Left lung (tissue), 10 donors: ENCODE results near the gene FOXA1. TPM values are rescaled to one million over a fixed set of nuclear protein-coding genes. Genes with fewer than 3 reads are reported as not detected.

Experiments used
- ATAC-seq: fragments of 200-7000 bp; cut with Tn5 transposase; one replicate; pipeline ENCODE4 v1.9.1; 2020; ENCODE audit warnings: moderate library complexity
- DNase-seq, 4 donors: peaks; one replicate each; pipeline ENCODE4 v3.0.0-alpha.2; 2013 to 2020
- H3K27ac ChIP-seq, 2 donors: fragments of 200-600 bp; sonication (generic) in 1 of 2; one replicate each; pipeline versions ENCODE4 v1.5.0 to v1.8.0; 2020 to 2021
- H3K27me3 ChIP-seq, 2 donors: fragments of 200-600 bp; sonication (generic) in 1 of 2; one replicate each; pipeline versions ENCODE4 v1.5.0 to v1.8.0; 2020 to 2021
- H3K36me3 ChIP-seq, 2 donors: fragments of 200-600 bp; sonication (generic) in 1 of 2; one replicate each; pipeline versions ENCODE4 v1.5.0 to v1.8.0; 2020 to 2021
- H3K4me1 ChIP-seq, 2 donors: fragments of 200-600 bp; one replicate each; pipeline ENCODE4 v1.8.0; 2021
- H3K4me3 ChIP-seq, 2 donors: fragments of 200-600 bp; sonication (generic) in 1 of 2; one replicate each; pipeline versions ENCODE4 v1.5.0 to v1.8.0; 2020 to 2021; ENCODE audit warnings: mild to moderate bottlenecking in 1 of 2
- H3K9me3 ChIP-seq, 2 donors: fragments of 200-600 bp; sonication (generic) in 1 of 2; one replicate each; pipeline versions ENCODE4 v1.5.0 to v1.8.0; 2020 to 2021
- CTCF ChIP-seq, 2 donors: fragments of 200-600 bp; sonication (generic) in 1 of 2; IDR thresholded peaks; one replicate each; pipeline versions ENCODE4 v1.5.0 to v1.8.0; 2021; ENCODE audit warnings: antibody characterized with exemption in 2 of 2
- intact Hi-C, 2 donors: fragments of 100-400 bp; cut with DNase I; formaldehyde crosslinking; loops; one replicate each; pipeline versions ENCODE4 v1.11.2 to v1.14.2; 2022
- polyA plus RNA-seq, 6 donors: library from polyadenylated mRNA; unstranded; fragments of 120-200 nt; gene quantifications; one replicate each; pipeline ENCODE4 v1.2.1, GENCODE V29; 2013; ENCODE audit not compliant: insufficient read length in 6 of 6
- total RNA-seq, 2 donors: library from RNA; stranded (reverse); fragmentation: NEBNext Ultra II Directional; extraction: Animal tissue kit (Norgen Biotek cat#: 25700); gene quantifications; one replicate each; pipeline ENCODE4 v1.2.1, GENCODE V29; 2021
- donor health status: DM: no; HTN: yes; CAD: no.
- donor health status: DM: no; HTN: no; CAD: no.

FOXA1 gene
- total and polyA plus RNA-seq, 8 donors: 30.2 to 52.9 (median 41.8) TPM

GRCh38 chr14:37585971-37586796 is 8.9 kb downstream of the FOXA1 start:
- intact Hi-C loops: no loop called here
- ATAC-seq (no peak), DNase-seq (peak in 1 of 4 donors; percentile 16)
- Histone ChIP-seq H3K9me3 (no peaks in the 10 kb centered on the region), H3K36me3 (no peaks in the 10 kb centered on the region), H3K4me3 (no peak overlapping the region), H3K4me1 (peaks cover 0 to 5% of the 10 kb centered on the region in 2 donors), H3K27me3 (peaks cover 82 to 89% of the 10 kb centered on the region in 2 donors), H3K27ac (peak overlapping the region; percentile 71 to 79)
- no peak for TF ChIP-seq CTCF (IDR thresholded peaks at IDR 0.05)

- H3K36me3 ChIP-seq: no peaks in the 10 kb centered on the region
- H3K27me3 ChIP-seq: peaks cover 71 to 83% of the 10 kb centered on the region in 2 donors
- peak in 2 of 4 donors; percentile 13 to 25 for DNase-seq
- peaks cover 0 to 5% of the 10 kb centered on the region in 2 donors for H3K4me1 ChIP-seq
- no peak for TF ChIP-seq CTCF (IDR thresholded peaks at IDR 0.05)
- peak; percentile 5 for ATAC-seq
- no peak overlapping the region for H3K4me3 ChIP-seq
- H3K27ac ChIP-seq: peak overlapping the region; percentile 65 to 79
- intact Hi-C loops: no loop called here
- H3K9me3 ChIP-seq: no peaks in the 10 kb centered on the region
Measured at GRCh38 chr14:37585101-37585511, 9.9 kb downstream of the FOXA1 start.

- H3K27ac ChIP-seq: peak overlapping the region; percentile 65 to 79
- H3K4me3 ChIP-seq: peak overlapping the region in 1 of 2 donors; percentile 39
- H3K27me3 ChIP-seq: peaks cover 66 to 79% of the 10 kb centered on the region in 2 donors
Measured at GRCh38 chr14:37584211-37585100, 10.6 kb downstream of the FOXA1 start.

GRCh38 chr14:37583358-37584210 is 11.5 kb downstream of the FOXA1 start:
- TF ChIP-seq CTCF (IDR thresholded peaks at IDR 0.05): no peak
- Histone ChIP-seq H3K27me3 (peaks cover 59 to 75% of the 10 kb centered on the region in 2 donors), H3K4me3 (peak overlapping the region; percentile 24 to 39), H3K4me1 (peaks cover 0 to 5% of the 10 kb centered on the region in 2 donors), H3K27ac (peak overlapping the region; percentile 65 to 79), H3K9me3 (no peaks in the 10 kb centered on the region), H3K36me3 (no peaks in the 10 kb centered on the region)
- intact Hi-C loops: no loop called here
- peak in 3 of 4 donors; percentile 18 to 81 (median 67) for DNase-seq
- ATAC-seq: peak; percentile 80

More at GRCh38 chr14:37584211-37585100, 10.6 kb downstream of the FOXA1 start:
- ATAC-seq: peak; percentile 32
- Histone ChIP-seq H3K4me1 (peaks cover 0 to 5% of the 10 kb centered on the region in 2 donors), H3K9me3 (no peaks in the 10 kb centered on the region), H3K36me3 (no peaks in the 10 kb centered on the region)
- intact Hi-C loops: no loop called here
- TF ChIP-seq CTCF (IDR thresholded peaks at IDR 0.05): no peak
- DNase-seq: peak in 1 of 4 donors; percentile 40
